ENCODE measurements around the gene CHIT1.

The CHIT1 gene

GRCh38 chr1:203179667-203180005, 49.8 kb downstream of the CHIT1 start:
- no peaks in the 10 kb centered on the region for H3K4me1 Mint-ChIP-seq
- ATAC-seq, result no peak
- H3K36me3 Mint-ChIP-seq, result no peaks in the 10 kb centered on the region

GRCh38 chr1:203178821-203179666, 50.4 kb downstream of the CHIT1 start:
- Mint-ChIP-seq H3K4me1 (no peaks in the 10 kb centered on the region), H3K4me3 (no peak overlapping the region), H3K9me3 (no peaks in the 10 kb centered on the region), H3K27ac (no peak overlapping the region), H3K36me3 (no peaks in the 10 kb centered on the region)
- ATAC-seq, result no peak
- no peak for DNase-seq (ENCODE audit: low spot score in 2 of 2)

More at GRCh38 chr1:203179667-203180005, 49.8 kb downstream of the CHIT1 start:
- H3K4me3 Mint-ChIP-seq, result no peak overlapping the region
- no peak for DNase-seq (ENCODE audit: low spot score in 2 of 2)
- no peak overlapping the region for H3K27ac Mint-ChIP-seq
- no peaks in the 10 kb centered on the region for H3K9me3 Mint-ChIP-seq

GRCh38 chr1:203178083-203178482, 51.4 kb downstream of the CHIT1 start:
- no peak for DNase-seq (ENCODE audit: low spot score in 2 of 2)
- H3K4me1 Mint-ChIP-seq, result no peaks in the 10 kb centered on the region
- no peak overlapping the region for H3K27ac Mint-ChIP-seq
- H3K9me3 Mint-ChIP-seq, result no peaks in the 10 kb centered on the region
- H3K4me3 Mint-ChIP-seq, result no peak overlapping the region
- ATAC-seq, result no peak
- no peaks in the 10 kb centered on the region for H3K36me3 Mint-ChIP-seq

GRCh38 chr1:203177470-203178039, 51.9 kb downstream of the CHIT1 start:
- no peak for ATAC-seq
- Mint-ChIP-seq H3K4me1 (no peaks in the 10 kb centered on the region), H3K27ac (no peak overlapping the region), H3K36me3 (no peaks in the 10 kb centered on the region), H3K4me3 (no peak overlapping the region), H3K9me3 (no peaks in the 10 kb centered on the region)
- DNase-seq (ENCODE audit: low spot score in 2 of 2), result no peak

GRCh38 chr1:203177036-203177405, 52.5 kb downstream of the CHIT1 start:
- H3K27ac Mint-ChIP-seq, result no peak overlapping the region

GRCh38 chr1:203176273-203177035, 53.0 kb downstream of the CHIT1 start:
- H3K27ac Mint-ChIP-seq, result no peak overlapping the region
- ATAC-seq, result no peak

More at GRCh38 chr1:203177036-203177405, 52.5 kb downstream of the CHIT1 start:
- no peak for ATAC-seq
- no peak overlapping the region for H3K4me3 Mint-ChIP-seq
- no peaks in the 10 kb centered on the region for H3K4me1 Mint-ChIP-seq
- no peaks in the 10 kb centered on the region for H3K36me3 Mint-ChIP-seq
- no peaks in the 10 kb centered on the region for H3K9me3 Mint-ChIP-seq
- DNase-seq (ENCODE audit: low spot score in 2 of 2), result no peak

GRCh38 chr1:203175827-203176241, 53.6 kb downstream of the CHIT1 start:
- DNase-seq (ENCODE audit: low spot score in 2 of 2), result no peak
- H3K4me3 Mint-ChIP-seq, result no peak overlapping the region
- H3K36me3 Mint-ChIP-seq, result no peaks in the 10 kb centered on the region
- H3K4me1 Mint-ChIP-seq, result no peaks in the 10 kb centered on the region
- no peak for ATAC-seq
- H3K9me3 Mint-ChIP-seq, result no peaks in the 10 kb centered on the region
- H3K27ac Mint-ChIP-seq, result no peak overlapping the region

More at GRCh38 chr1:203176273-203177035, 53.0 kb downstream of the CHIT1 start:
- no peaks in the 10 kb centered on the region for H3K4me1 Mint-ChIP-seq
- H3K4me3 Mint-ChIP-seq, result no peak overlapping the region
- H3K36me3 Mint-ChIP-seq, result no peaks in the 10 kb centered on the region
- no peaks in the 10 kb centered on the region for H3K9me3 Mint-ChIP-seq
- no peak for DNase-seq (ENCODE audit: low spot score in 2 of 2)

- DNase-seq (ENCODE audit: low spot score in 2 of 2) (no peak), ATAC-seq (no peak)
- H3K4me3 Mint-ChIP-seq, result no peak within 1 kb of the TSS
- no peaks in the 10 kb centered on the region for H3K36me3 Mint-ChIP-seq
- no peak within 1 kb of the TSS for H3K27ac Mint-ChIP-seq
- no peaks in the 10 kb centered on the region for H3K4me1 Mint-ChIP-seq
- H3K9me3 Mint-ChIP-seq, result no peaks in the 10 kb centered on the region
Observed at GRCh38 chr1:203175237-203175826, 54.1 kb downstream of the CHIT1 start, which contains the start of gene MYBPH. Gene MYBPH (minus strand): TSS chr1:203175826. CDS start chr1:203175755, 71 bp downstream.

- Mint-ChIP-seq H3K27ac (no peak overlapping the region), H3K9me3 (no peaks in the 10 kb centered on the region), H3K4me3 (no peak overlapping the region)
Observed at GRCh38 chr1:203174324-203174985, 55.0 kb downstream of the CHIT1 start.

GRCh38 chr1:203173566-203173965, 55.9 kb downstream of the CHIT1 start:
- no peaks in the 10 kb centered on the region for H3K4me1 Mint-ChIP-seq
- no peak overlapping the region for H3K27ac Mint-ChIP-seq
- H3K4me3 Mint-ChIP-seq, result no peak overlapping the region
- ATAC-seq (no peak), DNase-seq (ENCODE audit: low spot score in 2 of 2) (no peak)
- no peaks in the 10 kb centered on the region for H3K9me3 Mint-ChIP-seq
- no peaks in the 10 kb centered on the region for H3K36me3 Mint-ChIP-seq

More at GRCh38 chr1:203174324-203174985, 55.0 kb downstream of the CHIT1 start:
- ATAC-seq (no peak), DNase-seq (ENCODE audit: low spot score in 2 of 2) (no peak)
- Mint-ChIP-seq H3K36me3 (no peaks in the 10 kb centered on the region), H3K4me1 (no peaks in the 10 kb centered on the region)

- H3K9me3 Mint-ChIP-seq, result no peaks in the 10 kb centered on the region
- no peak for DNase-seq (ENCODE audit: low spot score in 2 of 2)
- no peaks in the 10 kb centered on the region for H3K36me3 Mint-ChIP-seq
- no peak overlapping the region for H3K4me3 Mint-ChIP-seq
- H3K27ac Mint-ChIP-seq, result no peak overlapping the region
- no peaks in the 10 kb centered on the region for H3K4me1 Mint-ChIP-seq
- no peak for ATAC-seq
Observed at GRCh38 chr1:203173011-203173555, 56.4 kb downstream of the CHIT1 start.

GRCh38 chr1:203172184-203173010, 57.1 kb downstream of the CHIT1 start:
- Mint-ChIP-seq H3K36me3 (no peaks in the 10 kb centered on the region), H3K9me3 (no peaks in the 10 kb centered on the region), H3K4me3 (no peak overlapping the region), H3K4me1 (no peaks in the 10 kb centered on the region), H3K27ac (no peak overlapping the region)
- DNase-seq (ENCODE audit: low spot score in 2 of 2) (peak; percentile 49 to 68), ATAC-seq (no peak)

- no peak for ATAC-seq
- Mint-ChIP-seq H3K4me1 (peaks cover 3% of the 10 kb centered on the region), H3K4me3 (no peak overlapping the region), H3K27ac (no peak overlapping the region), H3K9me3 (no peaks in the 10 kb centered on the region), H3K36me3 (no peaks in the 10 kb centered on the region)
- DNase-seq (ENCODE audit: low spot score in 2 of 2), result no peak
Observed at GRCh38 chr1:203171341-203172183, 57.9 kb downstream of the CHIT1 start.
